ENCODE measurements around the gene MIGA1.
"Not testable (repeated sequence)": the region's sequence is repeated elsewhere in the genome, so short reads cannot be mapped to it uniquely, and the experiment has no call there.

Gene MIGA1

DNA sequence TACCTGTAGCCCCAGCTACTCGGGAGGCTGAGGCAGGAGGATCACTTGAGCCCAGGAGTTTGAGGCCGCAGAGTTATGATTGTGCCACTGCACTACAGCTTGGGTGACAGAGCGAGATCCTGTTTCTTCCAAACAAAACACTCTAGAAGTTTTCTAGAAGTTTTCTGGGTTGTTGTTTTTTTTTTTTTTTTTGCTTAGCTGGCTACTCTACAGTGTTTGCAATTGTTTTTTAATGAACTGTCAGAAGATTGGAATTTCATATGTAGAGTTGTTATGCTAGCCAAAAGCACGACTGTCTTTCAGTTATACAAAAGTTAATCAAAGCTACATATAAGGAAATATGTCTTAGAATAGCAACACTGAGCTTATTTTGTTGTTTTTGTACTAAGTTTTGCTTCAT, 78.1 kb downstream of the MIGA1 start:
- DNase-seq = no peak

DNA sequence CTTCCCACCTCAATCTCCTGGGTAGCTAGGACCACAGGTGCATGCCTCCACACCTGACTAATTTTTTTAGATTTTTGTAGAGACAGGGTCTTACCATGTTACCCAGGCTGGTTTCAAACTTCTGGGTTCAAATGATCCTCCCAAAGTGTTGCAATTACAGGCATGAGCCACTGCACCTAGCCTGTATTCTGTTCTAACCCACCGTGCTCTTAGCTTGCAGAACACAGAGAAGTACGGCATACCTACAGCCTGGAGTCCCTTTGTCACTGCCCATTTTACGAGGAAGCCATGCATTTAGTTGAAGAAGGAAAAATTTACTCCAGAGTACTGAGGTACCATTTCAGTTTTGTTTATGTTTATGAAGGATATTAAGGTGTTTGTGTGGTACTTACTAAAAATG, 79.3 kb downstream of the MIGA1 start:
- no peak for DNase-seq

DNA sequence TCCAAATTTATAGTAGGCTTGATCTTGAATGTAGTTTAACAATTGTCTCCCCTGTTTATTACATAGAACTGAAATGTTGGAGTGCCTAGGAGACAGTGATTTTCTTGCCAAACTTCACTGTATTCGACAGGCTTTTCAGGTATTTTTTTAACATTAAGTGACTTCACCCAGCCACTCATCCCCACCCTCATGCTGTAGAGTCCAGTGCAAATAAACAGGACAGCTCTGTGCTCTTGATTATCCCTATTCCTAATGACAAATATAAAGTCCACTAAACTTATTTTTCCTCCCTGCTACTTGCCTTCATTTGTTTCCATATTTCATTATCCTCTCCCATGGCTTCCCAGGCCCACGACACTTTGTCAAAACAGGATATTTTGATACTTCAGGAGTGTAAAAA, 79.8 kb downstream of the MIGA1 start:
- DNase-seq = no peak

DNA sequence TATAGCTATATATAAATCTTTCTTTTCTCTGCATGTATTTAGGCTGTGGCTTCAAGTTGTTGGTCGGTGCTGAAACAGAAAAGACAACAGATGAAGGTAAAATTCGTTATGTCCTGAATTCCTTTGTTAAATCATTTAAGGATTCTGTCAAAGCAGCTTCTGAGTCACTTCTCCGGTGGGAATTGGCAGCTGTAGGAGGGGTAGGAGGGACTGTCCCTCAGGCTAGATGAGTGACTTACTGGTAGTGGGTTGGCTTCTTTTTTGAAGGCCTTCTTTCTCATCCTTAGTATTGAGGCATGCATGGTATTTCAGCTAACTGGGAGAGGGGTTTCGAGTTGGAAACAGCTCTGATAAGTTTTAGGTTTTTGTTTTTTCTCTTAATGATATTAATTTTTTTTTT, 86.8 kb downstream of the MIGA1 start:
- DNase-seq = no peak

DNA sequence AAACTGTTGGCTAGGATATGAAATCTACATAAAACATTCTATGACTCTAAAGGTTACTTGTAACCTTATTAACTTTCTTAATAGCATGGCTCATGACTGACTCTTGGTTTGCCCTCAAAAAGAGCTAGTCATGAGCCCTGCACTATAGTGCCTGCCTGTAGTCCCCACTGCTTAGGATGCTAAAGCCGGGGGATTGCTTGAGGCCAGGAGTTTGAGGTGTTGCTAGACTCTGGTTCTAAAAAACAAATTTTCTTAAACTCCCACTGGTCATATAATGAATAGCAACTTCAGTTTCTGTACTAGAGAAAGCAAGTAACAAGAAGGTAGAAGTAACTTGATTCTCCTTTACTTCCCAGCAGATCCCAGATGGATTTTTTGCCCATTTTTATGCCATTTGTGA, 93.2 kb downstream of the MIGA1 start:
- no peak for DNase-seq

DNA sequence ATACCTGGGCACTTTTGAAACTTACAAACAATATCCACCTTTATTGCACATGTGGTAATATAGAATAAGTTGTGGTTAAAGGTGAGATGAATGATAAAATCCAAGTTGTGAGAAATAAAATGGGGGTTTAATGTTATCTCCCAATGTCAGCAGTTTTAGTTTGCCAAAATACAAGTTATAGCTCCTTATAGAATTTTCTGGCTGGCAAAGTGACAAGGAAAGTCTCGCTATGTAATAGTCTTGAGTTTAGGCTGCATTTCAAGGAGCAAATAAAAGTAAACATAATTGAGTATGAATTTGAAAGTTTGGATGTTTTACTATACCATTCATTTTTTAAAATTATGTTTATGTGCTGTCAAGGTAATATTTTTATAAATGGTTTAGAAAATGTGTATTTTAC, 94.0 kb downstream of the MIGA1 start:
- DNase-seq = no peak

DNA sequence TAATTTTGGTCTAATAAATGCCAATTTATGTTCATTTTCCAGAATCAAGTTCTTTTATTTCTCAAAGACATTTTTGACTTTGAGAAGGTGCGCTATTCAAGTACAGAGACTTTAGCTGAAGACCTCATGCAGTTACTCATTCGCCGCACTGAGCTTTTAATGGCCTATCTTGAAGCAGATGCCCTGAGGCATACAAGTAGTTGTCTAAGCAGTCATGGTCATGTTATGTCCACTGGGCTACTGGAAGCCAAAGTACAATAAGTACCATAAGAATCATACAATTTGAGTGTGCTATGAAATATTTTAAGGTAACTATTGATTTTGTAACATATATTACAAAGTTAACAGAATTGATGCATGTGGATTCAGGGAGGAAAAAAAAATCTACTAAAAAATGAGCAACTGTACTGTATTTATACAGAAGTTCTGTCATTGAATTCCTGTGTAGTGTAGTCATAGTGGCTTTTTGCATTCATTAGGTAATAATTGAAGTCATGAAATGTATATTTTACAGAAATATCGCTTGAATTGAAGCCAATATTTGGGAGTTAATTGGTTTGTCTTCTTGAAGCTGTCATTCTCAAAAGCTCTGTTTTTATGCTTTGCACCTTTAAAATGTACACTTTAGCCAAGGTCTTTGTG, 95.5 kb downstream of the MIGA1 start:
- no peak for DNase-seq

DNA sequence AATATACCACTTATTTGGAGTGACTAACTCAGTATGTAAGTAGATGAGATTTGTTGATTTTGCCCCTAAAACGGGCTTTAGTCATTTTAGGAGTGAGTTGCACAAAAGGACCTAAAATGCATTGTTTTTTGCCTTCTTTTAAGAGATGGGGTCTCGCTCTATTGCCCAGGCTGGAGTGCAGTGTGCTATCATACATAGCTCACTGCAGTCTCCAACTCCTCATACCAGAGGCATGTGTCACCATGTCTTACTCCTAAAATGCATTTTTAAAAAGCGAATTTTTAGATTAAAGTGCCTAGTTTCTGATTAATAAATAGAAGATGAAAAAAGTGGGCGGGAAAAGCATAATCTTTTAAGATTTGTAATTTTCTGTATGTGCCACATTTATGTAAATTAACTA, 97.4 kb downstream of the MIGA1 start:
- DNase-seq = no peak

DNA sequence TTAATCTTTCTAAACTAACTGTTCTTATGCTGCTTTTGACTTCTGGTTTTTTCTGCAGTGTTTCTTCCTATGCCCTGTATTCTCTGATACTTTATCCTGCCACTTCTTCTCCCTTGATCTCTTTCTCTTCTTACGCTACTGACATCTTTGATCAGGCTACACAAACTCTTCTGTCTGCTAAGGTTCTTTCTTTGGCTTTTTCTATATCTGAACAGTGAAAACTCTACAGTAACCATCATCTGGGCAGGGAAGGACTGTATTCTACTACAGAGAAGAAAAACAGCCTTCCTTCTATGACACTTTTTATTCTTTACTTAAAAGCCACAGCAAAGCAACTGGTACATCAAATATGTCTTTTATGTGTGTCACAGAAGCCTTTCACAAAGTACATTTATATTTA, 101.6 kb downstream of the MIGA1 start:
- no peak for DNase-seq

DNA sequence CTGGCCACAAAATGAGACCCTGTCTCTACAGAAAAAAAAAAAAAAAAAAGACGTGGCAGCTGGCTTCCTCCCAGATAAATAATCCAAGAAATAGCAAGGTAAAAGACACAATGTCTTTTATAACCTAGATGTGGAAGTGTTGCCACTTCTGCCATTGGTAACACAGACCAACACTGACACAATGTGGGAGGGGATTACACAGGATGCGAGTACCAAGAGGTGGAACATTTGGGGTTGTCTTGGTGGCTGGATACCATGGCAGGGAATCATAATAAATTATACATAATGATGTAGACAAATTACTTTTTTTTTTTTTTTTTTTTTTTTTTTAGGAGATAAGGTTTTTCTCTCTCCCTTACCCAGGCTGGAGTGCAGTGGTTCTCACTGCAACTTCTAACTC, 103.0 kb downstream of the MIGA1 start:
- DNase-seq = no peak

DNA sequence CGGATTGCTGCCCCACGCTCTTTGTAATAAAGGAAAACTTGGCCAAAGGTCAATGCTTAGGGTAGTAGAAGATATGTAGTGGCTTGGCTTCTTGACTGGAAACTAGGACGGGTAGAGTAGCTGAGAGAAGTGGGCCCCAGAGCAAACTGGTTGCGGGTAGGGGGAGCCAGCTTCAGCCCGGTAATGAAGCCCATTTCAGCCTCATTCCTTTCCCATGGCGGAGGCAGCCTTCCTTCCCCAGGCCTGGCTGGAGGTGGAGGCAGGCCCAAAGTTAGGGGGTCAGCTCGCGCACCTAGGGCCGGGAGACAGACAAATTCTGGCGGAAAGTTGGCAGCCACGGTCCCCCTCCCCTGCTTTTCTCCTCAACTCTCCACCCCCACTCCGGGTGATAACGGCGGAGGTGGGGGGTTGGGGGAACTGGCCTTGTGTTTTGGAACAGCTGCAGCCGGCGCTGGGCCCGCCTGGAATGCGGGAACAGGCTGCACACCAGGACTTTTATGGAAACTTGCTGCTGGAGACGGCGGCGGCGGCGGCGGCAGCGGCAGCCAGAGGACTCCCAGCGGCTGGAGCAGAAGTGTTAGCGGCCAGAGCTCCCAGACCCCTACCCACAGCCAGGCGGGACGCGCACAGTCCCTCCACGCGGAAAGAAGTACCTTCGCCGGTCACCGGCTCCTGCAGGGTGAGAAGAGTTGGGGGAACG, 108.8 kb downstream of the MIGA1 start, which contains the start of gene NEXN:
TSS of gene NEXN (plus strand) at position 544 of the 700 bp plus-strand sequence. CDS start 27,483 bp downstream, outside the sequence.
- peak; percentile 52 for DNase-seq

DNA sequence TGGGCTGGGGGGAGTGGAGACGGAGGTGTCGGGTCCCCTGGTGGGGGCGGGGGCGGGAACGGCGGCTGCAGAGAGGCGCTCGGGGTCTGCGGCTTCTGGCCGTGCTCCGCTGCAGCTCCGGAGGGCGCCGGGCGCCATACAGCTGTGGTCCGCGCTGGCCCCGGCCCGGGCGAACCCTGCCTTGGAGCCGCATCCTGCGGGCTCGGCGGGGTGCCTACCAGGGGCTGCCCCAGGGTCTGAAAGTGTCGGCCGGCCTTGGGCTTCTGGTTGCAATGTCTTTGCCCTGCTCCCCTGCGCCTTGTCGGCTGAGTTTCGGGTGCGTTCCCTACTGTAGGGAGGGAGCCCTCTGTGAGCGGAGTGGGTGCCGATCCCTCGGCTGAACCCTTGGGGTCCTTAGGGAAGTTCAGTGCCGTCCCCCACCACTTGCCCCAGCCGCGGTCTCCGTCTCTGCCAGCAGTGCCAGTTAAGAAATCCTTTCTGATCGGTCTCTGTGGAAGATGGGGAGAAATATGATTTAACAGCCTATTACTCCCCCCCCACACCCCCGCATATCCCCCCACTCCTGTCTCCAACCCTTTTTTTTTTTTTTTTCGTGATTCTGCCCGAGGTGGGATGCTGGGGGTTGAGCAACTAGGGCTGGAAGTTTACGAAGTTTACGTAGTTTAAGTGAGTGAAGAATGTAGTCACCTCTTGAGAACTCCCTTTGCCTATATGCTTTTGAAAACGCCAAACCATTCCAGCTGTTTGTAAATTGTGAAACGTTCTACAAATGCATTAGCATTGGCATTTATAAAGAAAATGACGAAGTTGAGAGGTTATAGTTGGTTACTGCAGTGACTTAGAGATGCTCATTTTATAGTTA, 109.6 kb downstream of the MIGA1 start:
- DNase-seq = peak; percentile 59

DNA sequence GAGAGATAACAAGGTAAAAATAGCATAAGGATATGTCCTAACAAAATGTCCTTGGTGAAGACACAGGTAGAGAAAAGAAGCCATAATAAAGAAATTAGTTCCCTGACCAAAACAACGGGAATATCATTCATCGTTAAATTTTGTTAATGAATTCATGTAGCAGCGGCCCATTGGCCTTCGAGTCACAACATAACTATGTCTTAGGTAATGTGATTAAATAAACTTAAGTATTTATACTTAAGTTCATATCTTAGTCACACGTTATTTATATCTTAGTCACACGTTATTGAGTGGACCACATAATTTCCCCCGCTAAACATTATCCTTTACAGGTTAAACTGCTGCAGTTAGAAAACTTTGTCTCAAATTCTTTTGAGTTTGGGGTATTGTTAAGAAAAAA, 110.2 kb downstream of the MIGA1 start:
- DNase-seq = no peak

DNA sequence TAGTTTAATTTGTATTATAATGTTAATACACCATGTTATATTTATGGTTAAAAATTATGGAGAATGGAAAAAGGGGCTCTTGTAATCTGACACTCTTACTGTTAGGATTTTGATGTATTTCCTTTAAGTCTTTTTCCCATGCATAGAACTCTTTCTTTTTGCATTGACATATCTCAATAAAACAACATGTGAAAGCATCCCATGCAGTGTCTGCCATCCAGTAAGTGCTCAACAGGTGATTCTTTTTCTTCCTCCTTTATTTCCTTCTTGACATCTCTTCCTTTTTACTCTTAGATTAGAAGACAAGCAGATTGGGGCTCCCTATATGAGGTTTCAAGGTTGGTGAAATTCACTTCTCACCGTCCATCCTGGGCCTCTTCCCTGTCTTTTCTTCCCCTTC, 111.8 kb downstream of the MIGA1 start:
- DNase-seq = no peak

DNA sequence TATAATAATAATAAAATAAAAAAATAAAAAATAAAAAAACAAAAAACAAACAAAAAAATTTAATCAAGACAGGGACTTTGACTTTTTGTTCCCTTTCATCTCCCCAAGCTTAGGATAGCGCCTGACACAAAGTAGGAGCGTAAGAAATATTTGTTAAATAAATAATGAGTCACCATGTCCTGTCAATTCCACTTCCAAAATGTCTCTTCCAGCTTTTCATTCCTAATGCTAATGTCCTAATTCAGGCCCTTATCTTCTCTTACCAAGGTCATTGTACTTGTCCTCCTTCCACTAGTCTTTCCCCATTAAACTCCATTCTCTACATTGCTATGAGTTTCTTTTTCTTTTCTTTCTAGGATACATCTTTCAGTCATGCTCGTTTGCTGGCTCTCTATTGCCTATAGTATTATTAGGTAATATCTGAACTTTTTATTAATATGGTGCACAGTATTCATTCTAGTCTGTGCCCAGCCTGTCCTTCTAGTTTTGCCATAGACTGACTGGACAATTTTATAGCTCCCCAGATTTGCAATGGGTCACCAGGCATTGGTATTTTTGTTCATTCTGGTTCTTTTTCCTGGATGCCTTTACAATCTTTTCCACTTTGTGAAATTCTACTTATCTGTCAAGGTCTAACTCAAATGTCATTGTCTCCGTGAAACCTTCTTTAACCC, 120.3 kb downstream of the MIGA1 start:
- DNase-seq = no peak

DNA sequence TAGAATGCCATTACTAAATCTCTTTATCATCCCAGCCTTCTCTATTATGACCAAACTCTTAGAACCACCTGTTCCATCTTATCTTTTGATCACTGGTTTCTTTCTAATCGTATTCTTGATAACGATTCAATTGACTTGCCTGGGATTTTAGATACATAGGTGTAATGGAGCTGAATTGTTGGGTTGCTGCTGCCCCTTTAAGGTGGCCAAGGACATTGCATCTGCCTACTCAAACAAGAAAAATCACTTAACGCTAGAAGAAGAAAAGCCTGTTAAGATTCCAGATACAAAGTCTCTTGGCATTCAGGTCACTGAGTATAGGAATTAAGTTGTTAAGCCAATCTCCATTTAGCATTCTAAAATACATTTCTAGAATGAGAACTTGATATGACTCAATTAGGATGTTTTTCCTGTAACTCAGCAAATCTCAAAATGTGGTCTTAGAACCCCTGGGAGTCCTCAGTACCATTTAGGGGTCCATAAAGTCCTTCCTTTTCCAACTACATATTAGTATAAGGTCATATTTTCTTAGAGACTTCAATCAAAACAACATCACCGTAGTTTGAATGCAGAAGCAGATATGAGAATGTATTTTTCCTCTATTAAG, 121.3 kb downstream of the MIGA1 start:
- peak; percentile 78 for DNase-seq

DNA sequence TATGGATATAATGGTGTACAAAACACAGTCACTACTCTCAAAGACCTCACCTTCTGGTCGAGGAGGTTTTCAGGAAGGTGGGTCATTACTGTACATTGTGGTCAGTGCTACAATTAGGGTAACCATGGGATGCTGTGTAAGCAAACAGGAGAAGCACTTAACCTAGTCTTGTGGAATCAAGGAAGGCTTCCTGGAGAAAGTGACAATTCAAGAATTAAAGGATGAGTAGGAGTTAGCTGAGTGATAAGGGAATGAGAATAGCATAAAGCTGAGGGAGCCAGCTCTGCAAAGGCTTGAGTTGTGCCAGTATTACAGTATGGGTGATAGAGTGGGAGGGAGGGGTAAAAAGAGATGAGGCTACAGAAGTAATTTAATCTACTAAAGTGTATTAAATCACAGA, 126.2 kb downstream of the MIGA1 start:
- DNase-seq = no peak

DNA sequence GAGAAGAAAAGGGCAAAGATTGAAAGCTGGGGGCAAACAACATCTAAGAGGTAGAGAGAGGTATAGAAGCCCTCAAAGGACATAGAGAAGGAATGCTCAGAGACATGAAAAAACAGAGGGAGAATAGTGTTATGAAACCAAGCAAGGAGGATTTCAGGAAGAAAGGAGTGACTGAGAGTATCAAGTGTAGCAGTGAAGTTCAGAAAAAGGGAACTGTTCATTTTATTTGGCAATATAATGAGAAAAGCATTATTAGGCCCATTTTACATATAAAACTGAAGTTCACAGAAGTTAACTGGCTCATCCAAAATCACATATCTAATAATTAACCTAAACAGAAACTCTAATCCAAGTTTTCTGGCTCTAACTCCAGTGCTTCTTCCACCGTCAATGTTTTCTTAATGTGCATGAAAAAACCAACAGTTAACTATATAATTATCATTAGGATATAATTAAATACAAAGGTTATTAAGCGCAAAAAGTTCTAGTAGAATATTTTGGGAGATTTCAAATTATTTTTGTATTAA, 126.6 kb downstream of the MIGA1 start:
- no peak for DNase-seq

DNA sequence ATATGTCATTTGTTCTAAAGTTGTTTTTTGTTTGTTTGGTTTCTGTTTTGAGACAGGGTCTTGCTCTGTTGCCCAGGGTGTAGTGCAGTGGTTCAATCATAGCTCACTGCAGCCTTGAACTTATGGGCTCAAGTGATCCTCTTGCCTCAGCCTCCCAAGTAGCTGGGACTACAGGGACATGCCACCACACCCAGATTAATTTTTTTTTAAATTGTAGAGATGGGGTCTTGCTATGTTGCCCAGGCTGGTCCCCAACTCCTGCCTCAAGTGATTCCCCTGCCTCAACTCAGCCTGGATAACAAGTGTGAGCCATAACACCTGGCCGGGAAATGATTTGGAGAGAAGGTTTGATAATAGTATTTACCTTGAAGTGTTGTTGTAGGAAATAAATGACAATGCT, 127.2 kb downstream of the MIGA1 start:
- no peak for DNase-seq

DNA sequence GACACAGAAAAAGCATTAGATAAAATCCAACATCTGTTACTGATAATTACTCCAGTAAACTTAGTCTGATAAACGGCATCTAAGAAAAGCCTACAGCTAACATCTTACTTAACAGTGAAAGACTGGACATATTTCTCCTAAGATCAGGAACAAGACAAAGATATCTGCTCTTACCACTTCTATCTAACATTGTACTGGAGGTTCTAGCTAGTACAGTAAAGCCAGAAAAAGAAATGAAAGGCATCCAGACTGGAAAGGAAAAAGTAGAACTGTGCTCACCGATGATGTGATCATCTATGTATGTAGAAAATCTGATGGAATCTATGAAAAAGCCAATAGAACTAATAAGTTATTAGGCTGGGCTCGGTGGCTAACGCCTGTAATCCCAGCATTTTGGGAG, 130.7 kb downstream of the MIGA1 start:
- DNase-seq = no peak

DNA sequence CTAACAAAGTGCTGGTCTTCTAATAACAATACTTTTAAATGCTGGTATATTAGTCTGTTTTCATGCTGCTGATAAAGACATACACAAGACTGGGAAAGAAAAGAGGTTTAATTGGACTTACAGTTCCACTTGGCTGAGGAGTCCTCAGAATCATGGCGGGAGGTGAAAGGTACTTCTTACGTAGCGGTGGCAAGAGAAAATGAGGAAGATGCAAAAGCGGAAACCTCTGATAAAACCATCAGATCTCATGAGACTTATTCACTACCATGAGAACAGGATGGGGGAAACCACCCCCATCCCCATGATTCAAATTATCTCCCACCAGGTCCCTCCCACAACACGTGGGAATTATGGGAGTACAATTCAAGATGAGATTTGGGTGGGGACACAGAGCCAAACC, 139.5 kb downstream of the MIGA1 start:
- not testable (repeated sequence) for DNase-seq

DNA sequence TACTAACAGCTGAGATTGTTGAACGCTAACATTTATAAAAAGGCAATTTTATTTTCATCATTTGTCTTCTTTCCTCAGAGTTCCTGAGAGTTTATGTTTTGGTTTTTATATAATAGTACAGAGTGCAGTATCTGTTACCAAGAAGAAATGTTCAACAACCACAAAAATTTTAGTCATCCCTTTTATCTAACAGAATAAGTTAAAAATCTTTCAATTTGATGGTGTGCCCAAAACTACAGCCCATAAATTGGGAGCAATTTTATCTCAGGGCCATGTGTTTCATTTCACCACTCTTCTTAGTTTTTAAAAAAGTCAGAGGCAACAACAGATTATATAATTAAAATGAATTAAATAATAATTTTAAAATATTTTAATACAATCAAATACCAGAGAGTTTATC, 146.1 kb downstream of the MIGA1 start:
- DNase-seq = no peak

DNA sequence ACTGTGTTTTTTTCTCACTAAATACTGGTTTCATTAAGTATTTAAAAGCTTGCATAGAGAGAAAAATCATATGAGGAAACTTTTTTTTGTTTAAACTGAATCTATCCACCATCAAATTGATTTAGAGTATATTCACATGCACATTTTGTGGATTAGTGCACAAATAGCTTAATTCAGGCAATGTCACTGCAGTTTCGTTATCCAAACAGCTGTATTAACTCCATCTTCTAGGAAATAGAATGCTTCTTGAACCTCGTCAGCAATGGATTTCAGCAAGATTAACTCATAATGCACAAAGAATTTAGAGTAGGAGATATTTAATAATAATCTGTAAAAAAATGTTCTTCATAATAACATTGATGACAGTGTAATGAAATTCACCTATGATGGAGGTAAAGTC, 146.5 kb downstream of the MIGA1 start:
- DNase-seq = no peak

Measured in NCI-H510A treated with DMSO at 0.1 percent for 48 hours (cell line).